HG03571 (cell line): ENCODE data around the gene TMEM222.
"Not testable (repeated sequence)": the region's sequence is repeated elsewhere in the genome, so short reads cannot be mapped to it uniquely, and the experiment has no call there.

Experiments
- ATAC-seq: cut with Tn5 transposase; IDR thresholded peaks from one replicate; pipeline ENCODE4 v1.9.1; 2021; ENCODE audit not compliant: unreplicated experiment

TMEM222 gene

GRCh38 chr1:27321813-27322568 is at the start of gene TMEM222:
TMEM222 (plus strand) TSS chr1:27322163; CDS start chr1:27322198, 35 bp downstream.
- ATAC-seq, result peak; percentile 88

GRCh38 chr1:27274204-27274603 is 47.8 kb upstream of the TMEM222 start:
- ATAC-seq, result no peak

GRCh38 chr1:27275696-27276095 is 46.3 kb upstream of the TMEM222 start:
- ATAC-seq, result no peak

- no peak for ATAC-seq
Observed at GRCh38 chr1:27284425-27285273, 37.3 kb upstream of the TMEM222 start.

- ATAC-seq, result no peak
Observed at GRCh38 chr1:27285274-27285660, 36.7 kb upstream of the TMEM222 start.

GRCh38 chr1:27285821-27286220 is 36.1 kb upstream of the TMEM222 start:
- not testable (repeated sequence) for ATAC-seq

- ATAC-seq, result not testable (repeated sequence)
Observed at GRCh38 chr1:27289125-27289524, 32.8 kb upstream of the TMEM222 start.

- no peak for ATAC-seq
Observed at GRCh38 chr1:27290581-27290980, 31.4 kb upstream of the TMEM222 start.

GRCh38 chr1:27292106-27292505 is 29.9 kb upstream of the TMEM222 start:
- ATAC-seq, result no peak

- ATAC-seq, result no peak
Observed at GRCh38 chr1:27293915-27294314, 28.0 kb upstream of the TMEM222 start.

GRCh38 chr1:27296773-27297291 is 25.1 kb upstream of the TMEM222 start:
- no peak for ATAC-seq

GRCh38 chr1:27297903-27298302 is 24.1 kb upstream of the TMEM222 start:
- ATAC-seq, result no peak

GRCh38 chr1:27298632-27299384 is 23.2 kb upstream of the TMEM222 start:
- no peak for ATAC-seq

- no peak for ATAC-seq
Observed at GRCh38 chr1:27299385-27300271, 22.3 kb upstream of the TMEM222 start.

GRCh38 chr1:27300341-27301051 is 21.5 kb upstream of the TMEM222 start:
- ATAC-seq, result no peak

- ATAC-seq, result no peak
Observed at GRCh38 chr1:27301052-27301422, 20.9 kb upstream of the TMEM222 start.

GRCh38 chr1:27301582-27302199 is 20.3 kb upstream of the TMEM222 start:
- ATAC-seq, result no peak

GRCh38 chr1:27302612-27303011 is 19.4 kb upstream of the TMEM222 start:
- ATAC-seq, result no peak

- ATAC-seq, result no peak
Observed at GRCh38 chr1:27303509-27303908, 18.5 kb upstream of the TMEM222 start.
